NCI-H774 (cell line): Measurements from ENCODE around the gene GPRC5C.
"Not testable (repeated sequence)": the region's sequence is repeated elsewhere in the genome, so short reads cannot be mapped to it uniquely, and the experiment has no call there.

Experiments
- DNase-seq: peaks from one replicate; lab custom pipeline; 2025; lab: John Stamatoyannopoulos, UW

GPRC5C gene

GRCh38 chr17:74472890-74473289 is 41.0 kb downstream of the GPRC5C start:
- DNase-seq, result no peak

- DNase-seq, result no peak
Observed at GRCh38 chr17:74473294-74473693, 41.4 kb downstream of the GPRC5C start.

- DNase-seq, result no peak
Observed at GRCh38 chr17:74474043-74474792, 42.3 kb downstream of the GPRC5C start.

GRCh38 chr17:74475189-74475588 is 43.3 kb downstream of the GPRC5C start:
- DNase-seq, result no peak

- no peak for DNase-seq
Observed at GRCh38 chr17:74477411-74477810, 45.5 kb downstream of the GPRC5C start.

GRCh38 chr17:74478420-74479100 is 46.7 kb downstream of the GPRC5C start:
- DNase-seq, result no peak

GRCh38 chr17:74480290-74480689 is 48.4 kb downstream of the GPRC5C start:
- DNase-seq, result no peak

GRCh38 chr17:74481621-74482020 is 49.7 kb downstream of the GPRC5C start:
- DNase-seq, result no peak

- DNase-seq, result no peak
Observed at GRCh38 chr17:74484066-74484465, 52.2 kb downstream of the GPRC5C start.

GRCh38 chr17:74485022-74485743 is 53.3 kb downstream of the GPRC5C start:
- no peak for DNase-seq

- DNase-seq, result no peak
Observed at GRCh38 chr17:74485841-74486240, 54.0 kb downstream of the GPRC5C start.

GRCh38 chr17:74488276-74488675 is 56.4 kb downstream of the GPRC5C start:
- not testable (repeated sequence) for DNase-seq

- DNase-seq, result no peak
Observed at GRCh38 chr17:74490716-74491115, 58.8 kb downstream of the GPRC5C start.

GRCh38 chr17:74491626-74492025 is 59.7 kb downstream of the GPRC5C start:
- no peak for DNase-seq

- peak; percentile 65 for DNase-seq
Observed at GRCh38 chr17:74493331-74493833, 61.5 kb downstream of the GPRC5C start.
